GM18907 (cell line): ENCODE measurements around the gene MED15.
A peak's percentile ranks its signal among the peaks of the same experiment; 100 is the strongest.
"Not testable (repeated sequence)": the region's sequence is repeated elsewhere in the genome, so short reads cannot be mapped to it uniquely, and the experiment has no call there.

ENCODE experiments used
- ATAC-seq: cut with Tn5 transposase; IDR thresholded peaks from one replicate; pipeline ENCODE4 v1.9.1; 2021; ENCODE audit warnings: mild to moderate bottlenecking, moderate library complexity; ENCODE audit not compliant: unreplicated experiment

Gene MED15

DNA sequence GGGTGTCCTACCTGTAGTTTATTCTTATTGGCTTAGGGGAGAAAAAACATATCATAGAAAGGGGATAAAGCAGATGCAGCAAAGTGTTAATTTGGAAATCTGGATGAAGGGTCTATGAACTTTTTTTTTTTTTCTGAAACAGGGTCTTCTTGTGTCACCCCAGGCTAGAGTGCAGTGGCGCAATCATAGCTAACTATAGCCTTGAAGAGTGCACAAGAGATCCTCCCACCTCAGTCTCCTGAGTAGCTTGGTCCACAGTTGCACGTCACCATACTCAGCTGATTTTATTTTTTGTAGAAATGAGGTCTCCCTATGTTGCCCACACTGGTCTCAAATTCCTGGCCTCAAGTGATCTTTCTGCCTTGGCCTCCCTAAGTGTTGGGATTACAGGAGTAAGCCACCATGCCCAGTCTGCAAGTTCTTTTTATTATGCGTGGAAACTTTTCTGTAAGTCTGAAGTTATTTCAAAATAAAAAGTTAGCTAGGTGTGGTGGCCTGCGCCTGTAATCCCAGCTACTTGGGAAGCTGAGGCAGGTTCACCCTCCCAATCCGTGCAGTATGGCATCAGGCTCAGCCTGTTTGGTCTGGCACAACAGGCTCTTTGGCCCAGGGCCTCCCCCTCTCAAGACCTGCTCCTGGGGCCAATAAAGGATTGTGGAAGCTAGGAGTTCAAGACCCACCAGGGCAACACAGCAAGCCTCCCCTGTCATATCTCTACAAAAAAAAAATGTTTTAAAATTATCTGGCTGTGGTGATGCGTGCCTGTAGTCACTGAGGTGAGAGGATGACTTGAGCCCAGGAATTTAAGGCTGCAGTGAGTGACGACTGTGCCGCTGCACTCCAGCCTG lies 111.9 kb downstream of the MED15 start:
- no peak for ATAC-seq

GRCh38 chr22:20619893-20620194 lies 112.4 kb downstream of the MED15 start:
- not testable (repeated sequence) for ATAC-seq

- ATAC-seq, result no peak
These were observed 113.8 kb downstream of the MED15 start for GRCh38 chr22:20621162-20621561.

- no peak for ATAC-seq
These were observed 115.4 kb downstream of the MED15 start for GRCh38 chr22:20622650-20623339.

- ATAC-seq, result peak; percentile 78
These were observed 116.8 kb downstream of the MED15 start for GRCh38 chr22:20624161-20624616.

GRCh38 chr22:20625270-20625669 lies 117.9 kb downstream of the MED15 start:
- no peak for ATAC-seq

DNA sequence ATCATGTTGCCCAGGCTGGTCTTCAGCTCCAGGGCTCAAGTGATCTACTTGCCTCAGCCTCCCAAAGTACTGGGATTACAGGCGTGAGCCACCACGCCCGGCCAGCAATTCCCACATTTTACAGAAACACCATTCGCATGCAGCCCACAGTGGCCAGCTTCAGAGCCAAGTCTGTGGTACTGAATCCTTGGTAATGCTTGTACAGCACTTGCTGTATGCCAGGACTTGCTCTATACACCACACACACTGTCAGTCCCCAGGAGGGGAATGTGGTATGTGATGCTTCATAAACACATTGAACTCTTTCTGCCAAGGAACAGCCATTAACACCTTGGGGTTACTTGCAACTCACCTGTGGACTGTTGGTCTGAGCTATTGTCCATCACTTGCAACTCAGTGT lies 119.4 kb downstream of the MED15 start:
- ATAC-seq, result no peak

- ATAC-seq, result no peak
These were observed 120.0 kb downstream of the MED15 start for GRCh38 chr22:20627432-20627831.

GRCh38 chr22:20628081-20628939 lies 120.9 kb downstream of the MED15 start:
- ATAC-seq, result no peak

GRCh38 chr22:20629401-20629800 lies 122.0 kb downstream of the MED15 start:
- no peak for ATAC-seq

- no peak for ATAC-seq
These were observed 123.6 kb downstream of the MED15 start for GRCh38 chr22:20630873-20631617.

DNA sequence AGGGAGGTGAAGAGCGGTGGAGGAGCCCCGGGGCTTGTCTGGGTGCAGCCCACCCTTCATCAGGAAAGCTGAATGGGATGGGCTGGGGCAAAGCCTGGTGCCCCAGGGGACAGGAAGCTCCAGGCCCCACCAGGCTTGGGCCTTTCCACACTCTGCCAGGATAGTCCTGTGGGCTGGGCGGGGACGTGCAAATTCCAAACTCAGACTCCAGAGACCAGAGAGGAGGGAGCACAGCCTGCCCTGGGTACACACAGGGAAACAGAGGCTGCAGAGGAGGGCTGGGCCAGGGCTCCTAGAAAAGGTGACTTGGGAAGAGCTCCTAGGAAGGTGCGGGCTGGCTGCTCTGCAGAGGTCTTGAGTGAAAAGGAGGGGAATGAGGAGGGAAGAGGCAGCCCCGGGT lies 124.7 kb downstream of the MED15 start:
- no peak for ATAC-seq

DNA sequence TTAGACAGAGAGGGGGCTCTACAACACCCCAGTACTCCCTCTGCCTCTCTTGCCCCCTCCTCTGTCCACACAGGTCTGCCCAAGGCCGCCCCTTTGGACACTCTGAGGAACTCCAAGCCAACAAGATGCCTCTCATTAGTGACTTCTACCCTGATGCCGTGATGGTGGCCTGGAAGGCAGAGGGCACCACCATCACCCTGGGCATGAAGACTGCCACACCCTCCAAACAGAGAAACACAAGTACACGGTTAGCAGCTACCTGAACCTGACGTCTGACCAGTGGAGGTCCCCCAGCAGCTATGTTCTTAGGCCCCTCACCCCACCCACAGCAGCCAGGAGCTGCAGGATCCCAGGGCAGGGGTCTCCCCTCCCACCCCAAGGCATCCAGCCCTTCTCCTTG lies 125.1 kb downstream of the MED15 start:
- no peak for ATAC-seq

- ATAC-seq, result no peak
These were observed 127.3 kb downstream of the MED15 start for GRCh38 chr22:20634560-20635226.

GRCh38 chr22:20635227-20635591 lies 127.8 kb downstream of the MED15 start:
- ATAC-seq, result no peak

DNA sequence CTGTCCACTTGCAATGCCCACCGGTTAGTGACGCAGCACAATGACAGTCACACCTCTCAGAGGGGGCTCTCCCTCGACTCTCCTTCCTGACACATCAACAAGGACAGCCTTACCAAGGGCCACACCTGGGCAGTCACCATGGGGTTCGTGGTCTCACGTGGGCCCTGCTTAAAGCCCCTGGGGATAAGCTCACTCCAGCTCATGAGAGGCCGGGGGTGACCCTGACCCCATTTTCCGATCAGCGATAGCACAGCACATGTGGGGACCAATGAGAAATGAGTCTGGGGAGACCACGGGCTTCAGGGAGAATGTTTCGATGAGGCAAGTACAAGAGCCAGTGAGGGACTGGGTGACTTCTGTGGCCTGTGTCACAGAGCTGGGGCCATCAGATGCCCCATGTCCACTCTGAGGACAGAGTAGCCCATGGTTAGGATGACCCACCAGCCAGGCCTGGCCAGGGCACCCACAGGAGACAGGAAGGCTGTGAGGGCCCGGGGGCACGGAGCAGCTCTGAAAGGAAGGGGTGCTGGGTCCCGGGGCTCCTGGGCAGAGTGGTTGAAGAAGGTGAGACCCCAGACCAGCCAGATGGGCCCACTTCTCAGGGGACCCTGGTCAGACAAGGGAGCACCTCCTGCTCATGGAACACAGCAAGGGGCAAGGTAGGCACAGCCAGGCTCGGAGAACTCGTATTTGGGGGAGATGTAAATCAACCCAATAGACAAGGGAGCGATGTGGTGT lies 128.8 kb downstream of the MED15 start:
- no peak for ATAC-seq

GRCh38 chr22:20636945-20637344 lies 129.5 kb downstream of the MED15 start:
- no peak for ATAC-seq
